ENCODE data around the gene KRTAP24-1. TPM values are rescaled to one million over a fixed set of nuclear protein-coding genes. Genes with fewer than 3 reads are reported as not detected.

The KRTAP24-1 gene
- total and polyA plus RNA-seq, 9 of the 15 experiments (the other 6 are each of a cell fraction or from before 2014, with no cell fraction given): not detected

DNA sequence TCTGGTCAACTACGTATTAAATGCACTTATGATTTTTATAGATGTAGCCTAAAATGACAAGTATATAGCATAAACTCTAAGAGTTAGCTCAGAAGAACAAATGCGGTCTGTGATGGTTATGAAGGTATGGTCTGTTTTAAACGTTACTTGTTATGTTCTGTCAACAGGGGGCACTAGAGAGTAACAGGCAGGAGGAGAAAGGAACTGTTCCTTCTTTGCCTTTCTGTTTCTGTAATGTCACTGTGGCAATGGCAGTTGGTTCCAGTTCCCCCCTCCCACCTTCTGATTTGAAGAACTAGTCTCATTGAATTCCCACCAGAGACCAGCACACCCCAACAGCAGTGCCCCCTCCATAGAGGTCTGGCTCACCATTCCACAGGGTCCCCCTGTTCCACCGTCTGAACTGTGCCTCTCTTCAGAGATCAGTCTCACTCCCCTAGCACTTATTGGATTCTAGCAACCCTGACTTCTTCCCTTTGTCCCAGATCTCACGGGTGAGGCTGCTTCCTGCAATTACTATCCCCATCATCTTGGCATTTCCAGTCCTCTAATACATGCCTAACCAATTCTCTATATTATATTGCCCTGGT, 14.0 kb downstream of the KRTAP24-1 start:
- peak; percentile 26 to 45 (median 40) for DNase-seq (ENCODE audit: extremely low read depth in 1 of 4, low spot score in 3 of 4)
- H4K20me1 ChIP-seq (replicated peaks; ENCODE audit: control insufficient read depth, insufficient read depth, low read length): no peaks in the 10 kb centered on the region
- no peaks in the 10 kb centered on the region for H3K4me1 ChIP-seq (replicated peaks in 1 of 2; ENCODE audit: control insufficient read depth in 2 of 2, insufficient read depth in 2 of 2, low read length in 2 of 2)
- H3K9ac ChIP-seq (ENCODE audit: insufficient read depth in 1 of 2, low read depth in 2 of 2, low read length in 2 of 2): no peak overlapping the region
- H3K4me3 ChIP-seq: no peak overlapping the region
- no peaks in the 10 kb centered on the region for H3K9me3 ChIP-seq (replicated peaks; ENCODE audit: control insufficient read depth, insufficient read depth, low read depth, low read length)
- no peaks in the 10 kb centered on the region for H3K79me2 ChIP-seq (ENCODE audit: control insufficient read depth, insufficient read depth, low read length)
- POLR2A ChIA-PET: no interaction called here
- 16% methylated on average over 5 of the region's 5 CpGs for WGBS (ENCODE audit: insufficient coverage, low coverage, missing lambda C conversion rate)
- TF ChIP-seq, protein P1, sequence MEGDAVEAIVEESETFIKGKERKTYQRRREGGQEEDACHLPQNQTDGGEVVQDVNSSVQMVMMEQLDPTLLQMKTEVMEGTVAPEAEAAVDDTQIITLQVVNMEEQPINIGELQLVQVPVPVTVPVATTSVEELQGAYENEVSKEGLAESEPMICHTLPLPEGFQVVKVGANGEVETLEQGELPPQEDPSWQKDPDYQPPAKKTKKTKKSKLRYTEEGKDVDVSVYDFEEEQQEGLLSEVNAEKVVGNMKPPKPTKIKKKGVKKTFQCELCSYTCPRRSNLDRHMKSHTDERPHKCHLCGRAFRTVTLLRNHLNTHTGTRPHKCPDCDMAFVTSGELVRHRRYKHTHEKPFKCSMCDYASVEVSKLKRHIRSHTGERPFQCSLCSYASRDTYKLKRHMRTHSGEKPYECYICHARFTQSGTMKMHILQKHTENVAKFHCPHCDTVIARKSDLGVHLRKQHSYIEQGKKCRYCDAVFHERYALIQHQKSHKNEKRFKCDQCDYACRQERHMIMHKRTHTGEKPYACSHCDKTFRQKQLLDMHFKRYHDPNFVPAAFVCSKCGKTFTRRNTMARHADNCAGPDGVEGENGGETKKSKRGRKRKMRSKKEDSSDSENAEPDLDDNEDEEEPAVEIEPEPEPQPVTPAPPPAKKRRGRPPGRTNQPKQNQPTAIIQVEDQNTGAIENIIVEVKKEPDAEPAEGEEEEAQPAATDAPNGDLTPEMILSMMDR (IDR thresholded peaks at IDR 0.05 in 2 of 3, conservative IDR thresholded peaks at IDR 0.05 in 1 of 3; ENCODE audit: insufficient read depth in 2 of 3, low read depth in 1 of 3, low read length in 3 of 3): peak in 2 of 3 experiments; percentile 41 to 46; a peak in 3 of 6 replicates
- no peak for TF ChIP-seq PHB (CRISPR knock-in tag; IDR thresholded peaks at IDR 0.05)
- TF ChIP-seq RAD21 (CRISPR knock-in tag; conservative IDR thresholded peaks at IDR 0.05 in 1 of 2, IDR thresholded peaks at IDR 0.05 in 1 of 2): peak in 1 of 2 experiments; percentile 49; a peak in 2 of 4 replicates
- TF ChIP-seq TFAM (CRISPR knock-in tag; conservative IDR thresholded peaks at IDR 0.05): no peak
- no peak for TF ChIP-seq CHD4 (IDR thresholded peaks at IDR 0.05; ENCODE audit: insufficient read depth, insufficient replicate concordance, low read depth, low read length, poor library complexity, severe bottlenecking)
- peak; percentile 46 for FAIRE-seq
- no peak overlapping the region for H2AFZ ChIP-seq (ENCODE audit: low read depth, low read length)
- no peaks in the 10 kb centered on the region for H3K36me3 ChIP-seq (ENCODE audit: control insufficient read depth, insufficient read depth, low read length)
- intact Hi-C loops (cut with micrococcal nuclease): no loop called here
- peak; percentile 61 for ATAC-seq
- H3K4me2 ChIP-seq (ENCODE audit: insufficient read depth, low read length): no peak overlapping the region
- in situ Hi-C loops (cut with MboI): no loop called here
- H3K9me1 ChIP-seq (ENCODE audit: control insufficient read depth, insufficient read depth, low read length): no peaks in the 10 kb centered on the region
- CTCF ChIA-PET (ENCODE audit: low intra/inter-chr PET ratio): no interaction called here
- no peaks in the 10 kb centered on the region for H3K27me3 ChIP-seq (ENCODE audit: control insufficient read depth in 2 of 2, insufficient read depth in 2 of 2, low read length in 2 of 2)
- no peak overlapping the region for H3K27ac ChIP-seq (ENCODE audit: extremely low read depth, low read depth, low read length)
- BruUV-seq (replicated peaks): no TSS peak

All from K562 (cell line).